Measurements from ENCODE around the gene CUEDC2. TPM values are rescaled to one million over a fixed set of nuclear protein-coding genes. Genes with fewer than 3 reads are reported as not detected.

The CUEDC2 gene
- total RNA-seq, 4 donors from 2014 or later: 24.0 to 50.9 (median 40.7) TPM

- no peak for TF ChIP-seq CTCF (IDR thresholded peaks at IDR 0.05; ENCODE audit: low read depth)
Measured at GRCh38 chr10:102410429-102411073, 21.8 kb downstream of the CUEDC2 start.

GRCh38 chr10:102409604-102410428, 22.6 kb downstream of the CUEDC2 start:
- no peak for TF ChIP-seq CTCF (IDR thresholded peaks at IDR 0.05; ENCODE audit: low read depth)

- no peak for TF ChIP-seq CTCF (IDR thresholded peaks at IDR 0.05; ENCODE audit: low read depth)
Measured at GRCh38 chr10:102408728-102409603, 23.4 kb downstream of the CUEDC2 start.

- TF ChIP-seq CTCF (IDR thresholded peaks at IDR 0.05; ENCODE audit: low read depth): no peak
Measured at GRCh38 chr10:102408131-102408727, 24.1 kb downstream of the CUEDC2 start.

- no peak for TF ChIP-seq CTCF (IDR thresholded peaks at IDR 0.05; ENCODE audit: low read depth)
Measured at GRCh38 chr10:102407425-102408130, 24.8 kb downstream of the CUEDC2 start.

GRCh38 chr10:102406815-102407214, 25.6 kb downstream of the CUEDC2 start:
- no peak for TF ChIP-seq CTCF (IDR thresholded peaks at IDR 0.05; ENCODE audit: low read depth)
